Measurements from ENCODE around the gene ACAD9.

The ACAD9 gene

GRCh38 chr3:128945041-128945877 lies 65.8 kb downstream of the ACAD9 start:
- Histone ChIP-seq H3K79me2 (ENCODE audit: insufficient read depth, low read length) (no peaks in the 10 kb centered on the region), H3K4me3 (ENCODE audit: insufficient read depth, low read length, poor library complexity, severe bottlenecking) (no peak overlapping the region), H3F3A (ENCODE audit: insufficient read depth) (no peaks in the 10 kb centered on the region), H3K9me2 (replicated peaks; ENCODE audit: insufficient read depth, low read length) (no peaks in the 10 kb centered on the region), H3K9me3 (ENCODE audit: insufficient read depth, low read length) (no peaks in the 10 kb centered on the region), H3K27ac (ENCODE audit: low read depth, low read length) (no peak overlapping the region), H4K20me1 (ENCODE audit: low read depth, low read length) (no peaks in the 10 kb centered on the region), H3K36me3 (ENCODE audit: low read length) (no peaks in the 10 kb centered on the region), H3K9ac (ENCODE audit: low read length) (no peak overlapping the region), H3K4me2 (ENCODE audit: low read depth, low read length, poor library complexity, severe bottlenecking) (no peak overlapping the region), H3K27me3 (ENCODE audit: low read length) (no peaks in the 10 kb centered on the region), H2AFZ (ENCODE audit: low read depth, low read length, severe bottlenecking) (no peak overlapping the region)
- TF ChIP-seq CTCF (IDR thresholded peaks at IDR 0.05; ENCODE audit: insufficient read depth, low read length, poor library complexity, severe bottlenecking) (no peak), EZH2phosphoT487 (conservative IDR thresholded peaks at IDR 0.05; ENCODE audit: low read length) (no peak)

GRCh38 chr3:128945878-128946175 lies 66.4 kb downstream of the ACAD9 start:
- H3K9me3 ChIP-seq (ENCODE audit: insufficient read depth, low read length), result no peaks in the 10 kb centered on the region
- H3K27me3 ChIP-seq (ENCODE audit: low read length), result no peaks in the 10 kb centered on the region
- no peak overlapping the region for H3K27ac ChIP-seq (ENCODE audit: low read depth, low read length)
- no peak overlapping the region for H2AFZ ChIP-seq (ENCODE audit: low read depth, low read length, severe bottlenecking)
- H3K4me2 ChIP-seq (ENCODE audit: low read depth, low read length, poor library complexity, severe bottlenecking), result no peak overlapping the region
- no peaks in the 10 kb centered on the region for H3F3A ChIP-seq (ENCODE audit: insufficient read depth)
- H4K20me1 ChIP-seq (ENCODE audit: low read depth, low read length), result no peaks in the 10 kb centered on the region
- H3K36me3 ChIP-seq (ENCODE audit: low read length), result no peaks in the 10 kb centered on the region
- H3K9ac ChIP-seq (ENCODE audit: low read length), result no peak overlapping the region
- no peaks in the 10 kb centered on the region for H3K9me2 ChIP-seq (replicated peaks; ENCODE audit: insufficient read depth, low read length)
- TF ChIP-seq EZH2phosphoT487 (conservative IDR thresholded peaks at IDR 0.05; ENCODE audit: low read length) (no peak), CTCF (IDR thresholded peaks at IDR 0.05; ENCODE audit: insufficient read depth, low read length, poor library complexity, severe bottlenecking) (no peak)
- no peaks in the 10 kb centered on the region for H3K79me2 ChIP-seq (ENCODE audit: insufficient read depth, low read length)
- H3K4me3 ChIP-seq (ENCODE audit: insufficient read depth, low read length, poor library complexity, severe bottlenecking), result no peak overlapping the region

- no peak overlapping the region for H3K9ac ChIP-seq (ENCODE audit: low read length)
- no peaks in the 10 kb centered on the region for H3K36me3 ChIP-seq (ENCODE audit: low read length)
Measured at GRCh38 chr3:128946411-128946810, 67.0 kb downstream of the ACAD9 start.

More at GRCh38 chr3:128946411-128946810, 67.0 kb downstream of the ACAD9 start:
- Histone ChIP-seq H3K79me2 (ENCODE audit: insufficient read depth, low read length) (no peaks in the 10 kb centered on the region), H3K9me2 (replicated peaks; ENCODE audit: insufficient read depth, low read length) (no peaks in the 10 kb centered on the region), H3F3A (ENCODE audit: insufficient read depth) (no peaks in the 10 kb centered on the region), H4K20me1 (ENCODE audit: low read depth, low read length) (no peaks in the 10 kb centered on the region), H3K4me2 (ENCODE audit: low read depth, low read length, poor library complexity, severe bottlenecking) (no peak overlapping the region), H3K27me3 (ENCODE audit: low read length) (no peaks in the 10 kb centered on the region), H3K27ac (ENCODE audit: low read depth, low read length) (no peak overlapping the region), H3K4me3 (ENCODE audit: insufficient read depth, low read length, poor library complexity, severe bottlenecking) (no peak overlapping the region), H2AFZ (ENCODE audit: low read depth, low read length, severe bottlenecking) (no peak overlapping the region), H3K9me3 (ENCODE audit: insufficient read depth, low read length) (no peaks in the 10 kb centered on the region)
- TF ChIP-seq EZH2phosphoT487 (conservative IDR thresholded peaks at IDR 0.05; ENCODE audit: low read length) (no peak), CTCF (IDR thresholded peaks at IDR 0.05; ENCODE audit: insufficient read depth, low read length, poor library complexity, severe bottlenecking) (no peak)
